H1 (cell line): ENCODE results near the gene ARHGAP12. TPM values are rescaled to one million over a fixed set of nuclear protein-coding genes. Genes with fewer than 3 reads are reported as not detected.
A peak's percentile ranks its signal among the peaks of the same experiment; 100 is the strongest.

Experiments used
- ATF2 ChIP-seq: IDR thresholded peaks from 2 replicates; pipeline ENCODE4 v1.6.1; 2012; ENCODE audit warnings: low read length, inconsistent platforms
- BACH1 ChIP-seq: IDR thresholded peaks from 2 replicates; pipeline ENCODE4 v1.6.1; 2012; ENCODE audit warnings: low read length, improper control_type of control experiment
- EGR1 ChIP-seq: IDR thresholded peaks from 2 replicates; pipeline ENCODE4 v1.6.1; 2011; ENCODE audit warnings: low read depth, low read length, borderline replicate concordance
- POLR2AphosphoS5 ChIP-seq: IDR thresholded peaks from 2 replicates; pipeline ENCODE4 v1.6.1; 2011; ENCODE audit warnings: low read depth, low read length
- SIN3A ChIP-seq, 2 experiments: IDR thresholded peaks in 1 of 2; conservative IDR thresholded peaks in 1 of 2; 2 replicates each; pipeline ENCODE4 v1.6.1; 2011 to 2012; ENCODE audit warnings: low read length in 2 of 2, improper control_type of control experiment in 1 of 2, low read depth in 1 of 2, mild to moderate bottlenecking in 1 of 2
- SP1 ChIP-seq: IDR thresholded peaks from 2 replicates; pipeline ENCODE4 v1.6.1; 2011; ENCODE audit warnings: low read depth, low read length
- TAF1 ChIP-seq: IDR thresholded peaks from 2 replicates; pipeline ENCODE4 v1.6.1; 2011; ENCODE audit warnings: mild to moderate bottlenecking, low read depth, low read length
- TAF7 ChIP-seq: optimal IDR thresholded peaks from 2 replicates; pipeline ENCODE3; 2011; ENCODE audit warnings: low read depth, mild to moderate bottlenecking, inconsistent platforms, low read length, moderate library complexity, borderline replicate concordance
- polyA plus RNA-seq, 7 experiments: library from polyadenylated mRNA; depleted of rRNA in 3 of 7; stranded (reverse) in 5 of 7; unstranded in 2 of 7; fragments of >200 nt in 5 of 7; fragments of 200-250 nt in 2 of 7; gene quantifications; 1 replicate in 5 of 7; 2 replicates in 1 of 7; 4 replicates in 1 of 7; pipeline versions ENCODE4 v1.2.1 to v1.2.3, GENCODE V29; 2011 to 2013; ENCODE audit warnings: missing spikeins in 2 of 7, mixed read lengths in 2 of 7
- total RNA-seq: library from RNA; stranded (reverse); fragmentation: NEBNext Ultra II Directional; extraction: Animal tissue kit (Norgen Biotek cat#: 25700); gene quantifications from 2 replicates; pipeline ENCODE4 v1.2.1, GENCODE V29; 2021
- TF ChIP-seq, protein P1 (sequence below): fragments of 300-600 bp; sonication (generic); IDR thresholded peaks from 2 replicates; pipeline ENCODE4 v1.7.1; 2012; ENCODE audit warnings: low read length, moderate library complexity, mild to moderate bottlenecking, inconsistent platforms; ENCODE audit not compliant: insufficient replicate concordance

Gene ARHGAP12
- total and polyA plus RNA-seq, 2 of the 8 experiments (the other 6 are each of a cell fraction or from before 2014, with no cell fraction given), result 10.1 to 39.0 TPM

- TF ChIP-seq EGR1, result peak; percentile 95; the same call in 1 of the 2 replicates
- peak; percentile 14 to 22; a peak in 1 of 4 replicates for TF ChIP-seq SIN3A (conservative IDR thresholded peaks at IDR 0.05 in 1 of 2, IDR thresholded peaks at IDR 0.05 in 1 of 2; ENCODE audit: low read depth in 1 of 2, low read length in 2 of 2)
- peak; percentile 86 for TF ChIP-seq TAF7
- TF ChIP-seq SP1, result no peak
- TF ChIP-seq ATF2, result no peak
- no peak for TF ChIP-seq BACH1
- TF ChIP-seq TAF1, result peak; percentile 55; the same call in 1 of the 2 replicates
- TF ChIP-seq, protein P1, sequence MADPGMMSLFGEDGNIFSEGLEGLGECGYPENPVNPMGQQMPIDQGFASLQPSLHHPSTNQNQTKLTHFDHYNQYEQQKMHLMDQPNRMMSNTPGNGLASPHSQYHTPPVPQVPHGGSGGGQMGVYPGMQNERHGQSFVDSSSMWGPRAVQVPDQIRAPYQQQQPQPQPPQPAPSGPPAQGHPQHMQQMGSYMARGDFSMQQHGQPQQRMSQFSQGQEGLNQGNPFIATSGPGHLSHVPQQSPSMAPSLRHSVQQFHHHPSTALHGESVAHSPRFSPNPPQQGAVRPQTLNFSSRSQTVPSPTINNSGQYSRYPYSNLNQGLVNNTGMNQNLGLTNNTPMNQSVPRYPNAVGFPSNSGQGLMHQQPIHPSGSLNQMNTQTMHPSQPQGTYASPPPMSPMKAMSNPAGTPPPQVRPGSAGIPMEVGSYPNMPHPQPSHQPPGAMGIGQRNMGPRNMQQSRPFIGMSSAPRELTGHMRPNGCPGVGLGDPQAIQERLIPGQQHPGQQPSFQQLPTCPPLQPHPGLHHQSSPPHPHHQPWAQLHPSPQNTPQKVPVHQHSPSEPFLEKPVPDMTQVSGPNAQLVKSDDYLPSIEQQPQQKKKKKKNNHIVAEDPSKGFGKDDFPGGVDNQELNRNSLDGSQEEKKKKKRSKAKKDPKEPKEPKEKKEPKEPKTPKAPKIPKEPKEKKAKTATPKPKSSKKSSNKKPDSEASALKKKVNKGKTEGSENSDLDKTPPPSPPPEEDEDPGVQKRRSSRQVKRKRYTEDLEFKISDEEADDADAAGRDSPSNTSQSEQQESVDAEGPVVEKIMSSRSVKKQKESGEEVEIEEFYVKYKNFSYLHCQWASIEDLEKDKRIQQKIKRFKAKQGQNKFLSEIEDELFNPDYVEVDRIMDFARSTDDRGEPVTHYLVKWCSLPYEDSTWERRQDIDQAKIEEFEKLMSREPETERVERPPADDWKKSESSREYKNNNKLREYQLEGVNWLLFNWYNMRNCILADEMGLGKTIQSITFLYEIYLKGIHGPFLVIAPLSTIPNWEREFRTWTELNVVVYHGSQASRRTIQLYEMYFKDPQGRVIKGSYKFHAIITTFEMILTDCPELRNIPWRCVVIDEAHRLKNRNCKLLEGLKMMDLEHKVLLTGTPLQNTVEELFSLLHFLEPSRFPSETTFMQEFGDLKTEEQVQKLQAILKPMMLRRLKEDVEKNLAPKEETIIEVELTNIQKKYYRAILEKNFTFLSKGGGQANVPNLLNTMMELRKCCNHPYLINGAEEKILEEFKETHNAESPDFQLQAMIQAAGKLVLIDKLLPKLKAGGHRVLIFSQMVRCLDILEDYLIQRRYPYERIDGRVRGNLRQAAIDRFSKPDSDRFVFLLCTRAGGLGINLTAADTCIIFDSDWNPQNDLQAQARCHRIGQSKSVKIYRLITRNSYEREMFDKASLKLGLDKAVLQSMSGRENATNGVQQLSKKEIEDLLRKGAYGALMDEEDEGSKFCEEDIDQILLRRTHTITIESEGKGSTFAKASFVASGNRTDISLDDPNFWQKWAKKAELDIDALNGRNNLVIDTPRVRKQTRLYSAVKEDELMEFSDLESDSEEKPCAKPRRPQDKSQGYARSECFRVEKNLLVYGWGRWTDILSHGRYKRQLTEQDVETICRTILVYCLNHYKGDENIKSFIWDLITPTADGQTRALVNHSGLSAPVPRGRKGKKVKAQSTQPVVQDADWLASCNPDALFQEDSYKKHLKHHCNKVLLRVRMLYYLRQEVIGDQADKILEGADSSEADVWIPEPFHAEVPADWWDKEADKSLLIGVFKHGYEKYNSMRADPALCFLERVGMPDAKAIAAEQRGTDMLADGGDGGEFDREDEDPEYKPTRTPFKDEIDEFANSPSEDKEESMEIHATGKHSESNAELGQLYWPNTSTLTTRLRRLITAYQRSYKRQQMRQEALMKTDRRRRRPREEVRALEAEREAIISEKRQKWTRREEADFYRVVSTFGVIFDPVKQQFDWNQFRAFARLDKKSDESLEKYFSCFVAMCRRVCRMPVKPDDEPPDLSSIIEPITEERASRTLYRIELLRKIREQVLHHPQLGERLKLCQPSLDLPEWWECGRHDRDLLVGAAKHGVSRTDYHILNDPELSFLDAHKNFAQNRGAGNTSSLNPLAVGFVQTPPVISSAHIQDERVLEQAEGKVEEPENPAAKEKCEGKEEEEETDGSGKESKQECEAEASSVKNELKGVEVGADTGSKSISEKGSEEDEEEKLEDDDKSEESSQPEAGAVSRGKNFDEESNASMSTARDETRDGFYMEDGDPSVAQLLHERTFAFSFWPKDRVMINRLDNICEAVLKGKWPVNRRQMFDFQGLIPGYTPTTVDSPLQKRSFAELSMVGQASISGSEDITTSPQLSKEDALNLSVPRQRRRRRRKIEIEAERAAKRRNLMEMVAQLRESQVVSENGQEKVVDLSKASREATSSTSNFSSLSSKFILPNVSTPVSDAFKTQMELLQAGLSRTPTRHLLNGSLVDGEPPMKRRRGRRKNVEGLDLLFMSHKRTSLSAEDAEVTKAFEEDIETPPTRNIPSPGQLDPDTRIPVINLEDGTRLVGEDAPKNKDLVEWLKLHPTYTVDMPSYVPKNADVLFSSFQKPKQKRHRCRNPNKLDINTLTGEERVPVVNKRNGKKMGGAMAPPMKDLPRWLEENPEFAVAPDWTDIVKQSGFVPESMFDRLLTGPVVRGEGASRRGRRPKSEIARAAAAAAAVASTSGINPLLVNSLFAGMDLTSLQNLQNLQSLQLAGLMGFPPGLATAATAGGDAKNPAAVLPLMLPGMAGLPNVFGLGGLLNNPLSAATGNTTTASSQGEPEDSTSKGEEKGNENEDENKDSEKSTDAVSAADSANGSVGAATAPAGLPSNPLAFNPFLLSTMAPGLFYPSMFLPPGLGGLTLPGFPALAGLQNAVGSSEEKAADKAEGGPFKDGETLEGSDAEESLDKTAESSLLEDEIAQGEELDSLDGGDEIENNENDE, result no peak
- TF ChIP-seq POLR2AphosphoS5, result peak; percentile 86
Measured at GRCh38 chr10:31928549-31929260, at the start of gene ARHGAP12 (continued).
